Left kidney (tissue), 2 donors: Measurements from ENCODE around the gene C4B. TPM values are rescaled to one million over a fixed set of nuclear protein-coding genes. Genes with fewer than 3 reads are reported as not detected.
"Not testable (repeated sequence)": the region's sequence is repeated elsewhere in the genome, so short reads cannot be mapped to it uniquely, and the experiment has no call there.

ENCODE experiments used
- DNase-seq: peaks from one replicate; pipeline ENCODE4 v3.0.0-alpha.2; 2013
- polyA plus RNA-seq: library from polyadenylated mRNA; unstranded; fragments of 120-200 nt; gene quantifications from one replicate; pipeline ENCODE4 v1.2.1, GENCODE V29; 2013; ENCODE audit not compliant: insufficient read length

The C4B gene
- polyA plus RNA-seq, 1 donor = 22.3 TPM

- not testable (repeated sequence) for DNase-seq
Measured at GRCh38 chr6:31980998-31981397, 33.6 kb upstream of the C4B start.

- DNase-seq = not testable (repeated sequence)
Measured at GRCh38 chr6:31981744-31982143, 32.9 kb upstream of the C4B start, which contains the start of gene C4A. TSS of gene C4A (plus strand) at chr6:31982057. CDS start at chr6:31982108, 51 bp downstream.

GRCh38 chr6:31989363-31989762, 25.2 kb upstream of the C4B start:
- DNase-seq = not testable (repeated sequence)

DNA sequence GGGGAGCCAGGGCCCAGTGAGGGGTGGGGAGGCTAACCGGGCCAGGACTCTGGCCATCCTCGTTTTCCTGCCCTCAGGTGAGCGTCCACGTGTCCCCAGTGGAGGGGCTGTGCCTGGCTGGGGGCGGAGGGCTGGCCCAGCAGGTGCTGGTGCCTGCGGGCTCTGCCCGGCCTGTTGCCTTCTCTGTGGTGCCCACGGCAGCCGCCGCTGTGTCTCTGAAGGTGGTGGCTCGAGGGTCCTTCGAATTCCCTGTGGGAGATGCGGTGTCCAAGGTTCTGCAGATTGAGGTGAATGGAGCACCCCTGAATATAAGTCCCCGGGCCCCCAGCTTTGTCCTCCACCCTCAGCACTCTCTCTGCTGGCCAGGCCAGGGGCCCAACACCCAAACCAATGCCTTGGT, 20.2 kb upstream of the C4B start:
- DNase-seq = not testable (repeated sequence)

DNA sequence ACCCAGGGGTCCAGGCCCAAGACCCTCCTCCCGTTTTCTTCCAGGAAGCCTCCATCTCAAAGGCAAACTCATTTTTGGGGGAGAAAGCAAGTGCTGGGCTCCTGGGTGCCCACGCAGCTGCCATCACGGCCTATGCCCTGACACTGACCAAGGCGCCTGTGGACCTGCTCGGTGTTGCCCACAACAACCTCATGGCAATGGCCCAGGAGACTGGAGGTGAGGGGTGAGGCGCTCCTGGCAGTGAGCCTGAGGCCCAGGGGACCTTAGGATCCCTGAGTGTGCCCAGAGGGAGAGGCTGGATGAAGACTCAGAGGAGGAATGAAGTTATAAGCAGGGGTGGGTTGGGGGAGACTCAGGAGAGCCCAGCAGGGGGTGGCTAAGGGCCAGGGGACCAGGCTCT, 18.2 kb upstream of the C4B start:
- not testable (repeated sequence) for DNase-seq

DNA sequence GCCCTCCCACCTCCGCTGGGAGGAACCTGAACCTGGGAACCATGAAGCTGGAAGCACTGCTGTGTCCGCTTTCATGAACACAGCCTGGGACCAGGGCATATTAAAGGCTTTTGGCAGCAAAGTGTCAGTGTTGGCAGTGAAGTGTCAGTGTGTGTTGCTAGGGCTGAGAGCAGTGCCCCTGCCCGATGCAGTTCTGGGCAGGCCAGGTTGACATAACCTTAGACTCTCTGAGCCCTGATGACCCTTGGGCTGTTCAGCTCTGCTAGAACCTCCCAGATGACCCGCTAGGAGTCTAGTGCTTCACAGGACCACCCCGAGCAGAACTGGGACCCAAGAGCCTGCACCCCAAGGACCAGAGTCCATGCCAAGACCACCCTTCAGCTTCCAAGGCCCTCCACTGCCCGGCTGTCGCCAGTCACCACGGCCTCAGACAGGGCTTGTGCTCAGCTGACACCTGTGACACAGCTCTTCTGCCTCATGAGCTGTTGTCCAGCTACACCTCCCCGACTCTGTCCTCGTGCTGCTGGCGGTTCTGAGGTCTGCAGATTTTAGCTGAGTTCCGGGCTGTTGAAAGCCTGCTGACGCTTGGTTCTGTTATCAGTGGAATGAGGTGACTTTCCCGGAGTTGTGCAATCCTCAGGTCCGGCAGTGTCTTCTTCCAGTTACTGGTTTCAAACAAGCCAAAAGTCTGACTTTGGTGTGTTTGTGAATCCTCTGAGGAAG, 11.9 kb upstream of the C4B start:
- DNase-seq = not testable (repeated sequence)

- DNase-seq = not testable (repeated sequence)
Measured at GRCh38 chr6:32003301-32003700, 11.3 kb upstream of the C4B start.

DNA sequence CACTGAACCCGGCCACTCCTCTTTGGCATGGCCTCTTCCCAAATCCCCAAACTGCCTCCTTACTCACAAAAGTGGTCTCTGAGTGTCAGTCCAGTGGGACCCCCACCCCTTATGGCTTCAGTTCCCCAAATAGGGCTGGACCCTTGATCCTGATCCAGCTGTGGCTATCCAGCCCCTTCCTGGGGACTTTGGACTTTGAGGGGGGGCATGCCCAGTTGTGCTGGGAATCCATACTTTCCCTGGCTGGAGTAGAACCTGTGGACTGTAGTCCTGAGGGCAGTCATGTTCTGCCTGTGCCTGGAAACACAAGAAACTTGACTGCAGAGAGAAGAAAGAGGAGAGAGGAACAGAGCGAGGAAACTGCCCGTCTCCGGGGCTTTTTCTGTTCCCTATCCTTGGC, 10.2 kb upstream of the C4B start:
- DNase-seq = not testable (repeated sequence)

DNA sequence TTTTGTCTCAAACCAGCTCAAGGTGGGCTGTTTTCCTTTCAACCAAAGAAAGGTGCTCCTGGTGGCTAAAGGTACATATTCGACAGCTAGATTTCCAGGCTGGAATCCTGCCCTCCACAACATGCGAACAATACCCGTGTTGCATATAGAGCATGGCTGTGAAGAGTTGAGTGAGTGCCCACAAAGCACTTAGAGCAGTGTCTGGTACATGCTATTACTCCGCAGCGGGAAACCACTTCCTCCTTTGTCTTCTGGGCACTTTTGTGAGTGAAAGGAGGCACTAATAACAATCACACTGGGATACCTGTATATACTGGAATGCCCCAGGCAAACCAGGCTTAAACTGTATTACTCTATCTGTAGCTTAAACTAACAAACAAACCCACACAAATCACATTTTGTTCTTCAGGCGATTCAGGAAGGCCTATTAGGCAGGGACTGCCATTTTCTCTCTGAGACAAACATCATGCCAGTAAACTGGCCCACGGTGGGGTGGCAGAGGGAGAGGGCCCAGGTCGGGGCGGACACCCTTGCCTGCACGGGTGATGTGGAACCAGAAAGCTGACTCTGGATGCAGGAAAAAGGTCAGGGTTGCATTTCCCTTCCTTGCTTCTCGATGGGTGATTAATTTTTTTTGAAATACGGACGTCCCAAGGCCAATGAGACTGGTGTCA, 9.6 kb upstream of the C4B start:
- not testable (repeated sequence) for DNase-seq

- DNase-seq = not testable (repeated sequence)
Measured at GRCh38 chr6:32005538-32005880, 9.1 kb upstream of the C4B start.

- DNase-seq = not testable (repeated sequence)
Measured at GRCh38 chr6:32005991-32006529, 8.5 kb upstream of the C4B start.

DNA sequence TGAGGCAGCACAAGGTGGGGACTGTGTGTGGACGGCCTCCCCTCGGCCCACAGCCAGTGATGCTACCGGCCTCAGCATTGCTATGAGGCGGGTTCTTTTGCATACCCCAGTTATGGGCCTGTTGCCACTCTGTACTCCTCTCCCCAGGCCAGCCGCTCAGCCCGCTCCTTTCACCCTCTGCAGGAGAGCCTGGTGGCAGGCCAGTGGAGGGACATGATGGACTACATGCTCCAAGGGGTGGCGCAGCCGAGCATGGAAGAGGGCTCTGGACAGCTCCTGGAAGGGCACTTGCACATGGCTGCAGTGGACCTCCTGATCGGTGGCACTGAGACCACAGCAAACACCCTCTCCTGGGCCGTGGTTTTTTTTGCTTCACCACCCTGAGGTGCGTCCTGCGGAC, 7.5 kb upstream of the C4B start:
- DNase-seq = not testable (repeated sequence)

- DNase-seq = not testable (repeated sequence)
Measured at GRCh38 chr6:32008037-32008436, 6.6 kb upstream of the C4B start.

- DNase-seq = not testable (repeated sequence)
Measured at GRCh38 chr6:32008616-32009015, 6.0 kb upstream of the C4B start.

DNA sequence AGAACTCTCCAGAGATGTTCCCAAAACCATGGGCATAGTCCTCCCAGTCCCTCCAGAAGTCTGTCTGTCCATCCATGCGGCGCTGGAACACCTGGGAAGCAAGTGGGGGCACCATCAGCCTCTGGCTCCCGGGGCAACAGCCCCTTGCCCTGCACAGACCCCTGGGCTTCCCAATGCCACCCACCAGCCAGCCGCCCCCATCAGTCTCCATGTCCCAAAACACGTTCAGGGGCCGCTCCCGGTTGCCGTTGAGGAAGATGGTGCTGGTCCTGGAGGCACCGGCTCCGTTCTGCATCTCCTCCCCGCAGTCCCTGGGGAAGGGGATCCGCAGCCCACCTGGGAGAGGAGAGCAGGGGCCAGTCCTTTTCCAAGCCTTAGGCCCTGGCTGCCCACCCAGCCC, 5.1 kb upstream of the C4B start:
- not testable (repeated sequence) for DNase-seq

DNA sequence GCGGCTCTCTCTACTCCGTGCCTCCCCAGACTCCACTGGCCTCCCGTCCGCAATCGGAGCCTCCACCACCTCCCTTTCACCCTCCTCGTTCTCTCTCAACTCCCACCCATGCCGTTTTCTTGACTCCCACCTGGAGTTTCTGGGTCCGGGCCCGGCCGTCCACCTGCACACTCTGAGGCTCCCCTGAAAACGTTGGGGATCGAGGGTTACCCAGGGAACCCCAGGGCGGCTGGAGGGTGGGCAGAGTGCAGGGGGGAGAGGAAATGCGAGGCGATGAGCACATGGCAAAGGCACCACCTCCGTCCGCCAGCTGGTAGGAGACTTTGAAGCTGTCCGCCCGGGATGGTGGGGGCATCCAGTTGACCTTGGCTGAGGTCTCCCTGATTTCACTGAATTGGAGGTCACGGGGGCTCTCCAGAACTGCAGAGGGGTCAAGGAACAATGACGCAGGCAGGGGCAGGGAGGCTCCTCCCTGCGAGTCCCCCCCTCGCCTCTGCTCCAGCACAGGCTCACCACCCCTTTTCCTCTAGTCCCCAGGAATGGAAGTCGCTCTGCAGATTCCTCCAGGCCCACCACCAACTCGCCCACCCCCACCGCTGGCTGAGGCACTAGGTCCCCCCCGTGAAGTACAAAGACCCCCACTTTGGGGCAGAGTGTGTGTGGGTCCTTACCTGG, 3.6 kb upstream of the C4B start:
- not testable (repeated sequence) for DNase-seq

DNA sequence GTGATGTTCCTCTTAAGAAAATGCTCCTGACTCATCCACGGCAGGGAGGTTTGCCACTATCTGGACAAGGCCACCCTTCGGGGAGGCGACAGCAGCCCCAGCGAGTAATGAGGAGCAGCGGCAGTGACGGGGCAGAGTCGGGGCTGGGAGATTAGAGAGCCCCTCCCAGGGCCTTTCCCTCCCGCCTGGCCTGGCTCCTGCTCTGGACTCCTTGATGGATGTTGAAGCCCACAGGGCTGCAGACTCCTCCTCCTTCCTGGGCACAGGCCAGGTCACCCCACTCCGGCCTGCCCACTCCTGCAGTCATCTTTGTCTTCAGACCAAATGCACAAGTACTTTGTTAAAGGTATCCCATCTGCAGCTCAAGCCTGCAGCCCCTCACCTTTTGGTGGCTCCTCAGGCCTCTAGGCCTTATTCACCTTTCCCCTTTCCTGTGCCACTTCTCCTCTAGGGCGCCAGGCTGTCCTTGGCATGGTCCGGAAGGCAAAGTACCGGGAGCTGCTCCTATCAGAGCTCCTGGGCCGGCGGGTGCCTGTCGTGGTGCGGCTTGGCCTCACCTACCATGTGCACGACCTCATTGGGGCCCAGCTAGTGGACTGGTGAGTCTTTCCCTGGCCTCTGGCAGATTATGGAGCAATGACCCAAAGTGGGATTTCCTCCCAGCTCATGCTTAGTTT, 1.5 kb upstream of the C4B start:
- DNase-seq = not testable (repeated sequence)

DNA sequence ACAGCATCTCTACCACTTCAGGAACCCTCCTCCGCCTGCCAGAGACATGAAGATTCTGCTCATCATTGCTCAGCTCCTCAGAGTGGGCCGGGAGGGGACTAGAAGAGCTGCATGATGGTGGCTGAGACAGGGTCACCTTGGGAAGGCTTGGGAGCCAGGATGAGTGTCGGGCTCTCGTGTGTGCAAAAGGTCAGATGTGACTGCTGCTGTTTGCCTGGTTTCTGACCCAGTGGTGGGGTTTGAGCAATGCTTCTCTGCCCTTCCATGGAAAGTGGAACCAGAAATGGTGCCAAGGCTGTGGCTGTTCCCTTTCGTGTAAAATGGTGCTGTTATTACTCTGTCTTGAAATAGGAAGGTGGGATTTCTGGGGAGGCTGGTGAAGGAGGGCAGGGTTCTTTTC, 857 bp upstream of the C4B start:
- DNase-seq = not testable (repeated sequence)

DNA sequence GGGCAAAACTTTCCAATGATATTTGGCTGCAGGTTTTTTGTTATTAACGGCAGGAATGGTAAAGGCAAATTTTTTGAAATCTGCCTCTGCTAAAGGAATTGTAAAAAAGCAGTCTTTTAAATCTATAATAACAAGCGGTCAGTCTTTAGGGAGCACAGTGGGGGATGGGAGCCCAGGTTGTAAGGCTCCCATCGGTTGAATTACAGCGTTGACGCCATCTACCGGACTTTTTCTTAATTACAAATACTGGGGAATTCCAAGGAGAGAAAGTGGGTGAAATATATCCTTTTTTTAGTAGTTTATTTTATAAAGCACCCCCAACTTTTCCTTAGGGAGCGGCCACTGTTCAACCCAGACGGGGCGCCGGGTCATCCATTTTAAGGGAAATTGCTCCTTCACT, 7.5 kb downstream of the C4B start:
- DNase-seq = not testable (repeated sequence)

DNA sequence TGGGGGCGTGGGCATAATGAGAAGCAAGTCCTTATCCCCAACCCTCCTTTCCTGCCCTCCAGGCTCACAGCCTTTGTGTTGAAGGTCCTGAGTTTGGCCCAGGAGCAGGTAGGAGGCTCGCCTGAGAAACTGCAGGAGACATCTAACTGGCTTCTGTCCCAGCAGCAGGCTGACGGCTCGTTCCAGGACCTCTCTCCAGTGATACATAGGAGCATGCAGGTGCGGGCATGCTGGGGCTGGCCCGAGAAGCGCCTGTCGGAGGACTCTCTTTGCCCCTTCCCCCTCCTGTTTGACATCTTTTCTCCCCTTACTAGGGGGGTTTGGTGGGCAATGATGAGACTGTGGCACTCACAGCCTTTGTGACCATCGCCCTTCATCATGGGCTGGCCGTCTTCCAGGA, 14.0 kb downstream of the C4B start:
- not testable (repeated sequence) for DNase-seq

DNA sequence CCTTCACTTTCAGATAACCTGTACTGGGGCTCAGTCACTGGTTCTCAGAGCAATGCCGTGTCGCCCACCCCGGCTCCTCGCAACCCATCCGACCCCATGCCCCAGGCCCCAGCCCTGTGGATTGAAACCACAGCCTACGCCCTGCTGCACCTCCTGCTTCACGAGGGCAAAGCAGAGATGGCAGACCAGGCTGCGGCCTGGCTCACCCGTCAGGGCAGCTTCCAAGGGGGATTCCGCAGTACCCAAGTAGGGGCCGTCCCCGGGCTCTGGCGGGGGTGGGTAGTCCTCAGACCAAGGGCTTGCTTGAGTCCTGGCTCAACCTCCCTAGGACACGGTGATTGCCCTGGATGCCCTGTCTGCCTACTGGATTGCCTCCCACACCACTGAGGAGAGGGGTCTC, 15.0 kb downstream of the C4B start:
- not testable (repeated sequence) for DNase-seq
